ENCODE data around the gene PHACTR1. TPM values are rescaled to one million over a fixed set of nuclear protein-coding genes. Genes with fewer than 3 reads are reported as not detected.

The PHACTR1 gene
- total and polyA plus RNA-seq, 9 of the 15 experiments (the other 6 are each of a cell fraction or from before 2014, with no cell fraction given), result 11.5 to 32.6 (median 22.0) TPM

DNA sequence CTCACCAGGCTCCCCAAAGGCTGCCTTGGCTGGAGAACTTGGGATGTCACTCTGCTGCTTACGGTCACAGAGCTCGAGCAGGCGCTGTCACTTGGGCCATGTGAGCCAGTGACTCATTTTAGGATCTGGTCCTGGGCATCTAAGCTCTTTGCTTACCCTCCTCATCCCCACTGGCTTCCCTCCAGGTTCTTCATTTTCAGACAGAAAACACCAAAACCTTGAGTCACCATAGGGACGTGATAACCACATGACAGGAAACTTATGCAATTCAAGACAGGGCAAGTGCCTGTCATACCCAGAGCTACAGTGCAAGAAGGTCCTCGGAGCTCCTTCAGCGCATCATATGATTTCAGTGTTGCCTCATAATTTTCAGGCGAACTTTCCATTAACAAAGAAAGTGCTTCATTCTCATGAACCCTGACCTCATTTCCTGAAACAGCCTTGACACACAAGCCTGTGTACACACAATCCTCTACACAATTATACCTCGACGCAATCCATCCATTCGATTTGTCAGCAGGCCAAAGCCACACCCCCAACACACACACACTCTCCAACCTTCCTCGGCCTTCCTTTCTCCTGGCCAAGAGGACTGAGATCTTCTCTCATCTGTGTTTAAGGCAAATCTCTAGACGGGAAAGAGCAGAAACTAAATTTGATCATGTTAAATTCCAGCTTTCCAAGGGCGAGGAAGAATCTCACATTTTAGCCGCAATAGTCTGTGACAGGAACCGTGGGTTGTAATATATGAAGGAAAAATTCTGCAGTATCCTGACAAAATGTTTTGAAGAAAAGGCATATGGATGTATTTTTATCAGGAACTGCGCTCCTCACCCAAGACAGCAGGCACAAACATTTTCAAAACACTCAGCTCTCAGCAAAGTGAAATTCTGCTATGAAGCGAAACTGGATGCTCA, 586.4 kb downstream of the PHACTR1 start (continued):
- TF ChIP-seq, protein P1, sequence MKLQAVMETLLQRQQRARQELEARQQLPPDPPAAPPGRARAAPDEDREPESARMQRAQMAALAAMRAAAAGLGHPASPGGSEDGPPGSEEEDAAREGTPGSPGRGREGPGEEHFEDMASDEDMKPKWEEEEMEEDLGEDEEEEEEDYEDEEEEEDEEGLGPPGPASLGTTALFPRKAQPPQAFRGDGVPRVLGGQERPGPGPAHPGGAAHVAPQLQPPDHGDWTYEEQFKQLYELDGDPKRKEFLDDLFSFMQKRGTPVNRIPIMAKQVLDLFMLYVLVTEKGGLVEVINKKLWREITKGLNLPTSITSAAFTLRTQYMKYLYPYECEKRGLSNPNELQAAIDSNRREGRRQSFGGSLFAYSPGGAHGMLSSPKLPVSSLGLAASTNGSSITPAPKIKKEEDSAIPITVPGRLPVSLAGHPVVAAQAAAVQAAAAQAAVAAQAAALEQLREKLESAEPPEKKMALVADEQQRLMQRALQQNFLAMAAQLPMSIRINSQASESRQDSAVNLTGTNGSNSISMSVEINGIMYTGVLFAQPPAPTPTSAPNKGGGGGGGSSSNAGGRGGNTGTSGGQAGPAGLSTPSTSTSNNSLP (IDR thresholded peaks at IDR 0.05; ENCODE audit: borderline replicate concordance, low read depth, low read length), result 0 out of 2 replicates have a peak, but pooled peaks have one; percentile 46
- TF ChIP-seq ZFP30 (CRISPR knock-in tag; IDR thresholded peaks at IDR 0.05; ENCODE audit: borderline replicate concordance) (no peak), DNMT1 (IDR thresholded peaks at IDR 0.05) (no peak), OTX1 (CRISPR knock-in tag; IDR thresholded peaks at IDR 0.05) (peak; percentile 57), HDAC3 (IDR thresholded peaks at IDR 0.05; ENCODE audit: borderline replicate concordance, partially characterized antibody) (peak; percentile 15), RAD51 (IDR thresholded peaks at IDR 0.05; ENCODE audit: borderline replicate concordance, low read depth) (peak; percentile 66), SMAD4 (CRISPR knock-in tag; conservative IDR thresholded peaks at IDR 0.05) (peak; percentile 84), HSF4 (CRISPR knock-in tag; IDR thresholded peaks at IDR 0.05; ENCODE audit: borderline replicate concordance) (no peak), ZC3H11A (IDR thresholded peaks at IDR 0.05; ENCODE audit: low read depth, low read length) (no peak), TBL1XR1 (IDR thresholded peaks at IDR 0.05; ENCODE audit: low read length in 2 of 2) (peak in 1 of 2 experiments; percentile 32; a peak in 2 of 4 replicates), SRSF7 (optimal IDR thresholded peaks at IDR 0.05; ENCODE audit: low read depth, low read length) (no peak)
- TF ChIP-seq, protein P2, sequence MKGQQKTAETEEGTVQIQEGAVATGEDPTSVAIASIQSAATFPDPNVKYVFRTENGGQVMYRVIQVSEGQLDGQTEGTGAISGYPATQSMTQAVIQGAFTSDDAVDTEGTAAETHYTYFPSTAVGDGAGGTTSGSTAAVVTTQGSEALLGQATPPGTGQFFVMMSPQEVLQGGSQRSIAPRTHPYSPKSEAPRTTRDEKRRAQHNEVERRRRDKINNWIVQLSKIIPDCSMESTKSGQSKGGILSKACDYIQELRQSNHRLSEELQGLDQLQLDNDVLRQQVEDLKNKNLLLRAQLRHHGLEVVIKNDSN (CRISPR knock-in tag; IDR thresholded peaks at IDR 0.05), result peak; percentile 84
- TF ChIP-seq, protein P3, sequence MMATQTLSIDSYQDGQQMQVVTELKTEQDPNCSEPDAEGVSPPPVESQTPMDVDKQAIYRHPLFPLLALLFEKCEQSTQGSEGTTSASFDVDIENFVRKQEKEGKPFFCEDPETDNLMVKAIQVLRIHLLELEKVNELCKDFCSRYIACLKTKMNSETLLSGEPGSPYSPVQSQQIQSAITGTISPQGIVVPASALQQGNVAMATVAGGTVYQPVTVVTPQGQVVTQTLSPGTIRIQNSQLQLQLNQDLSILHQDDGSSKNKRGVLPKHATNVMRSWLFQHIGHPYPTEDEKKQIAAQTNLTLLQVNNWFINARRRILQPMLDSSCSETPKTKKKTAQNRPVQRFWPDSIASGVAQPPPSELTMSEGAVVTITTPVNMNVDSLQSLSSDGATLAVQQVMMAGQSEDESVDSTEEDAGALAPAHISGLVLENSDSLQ (IDR thresholded peaks at IDR 0.05), result peak; percentile 88
- TF ChIP-seq, protein P4, sequence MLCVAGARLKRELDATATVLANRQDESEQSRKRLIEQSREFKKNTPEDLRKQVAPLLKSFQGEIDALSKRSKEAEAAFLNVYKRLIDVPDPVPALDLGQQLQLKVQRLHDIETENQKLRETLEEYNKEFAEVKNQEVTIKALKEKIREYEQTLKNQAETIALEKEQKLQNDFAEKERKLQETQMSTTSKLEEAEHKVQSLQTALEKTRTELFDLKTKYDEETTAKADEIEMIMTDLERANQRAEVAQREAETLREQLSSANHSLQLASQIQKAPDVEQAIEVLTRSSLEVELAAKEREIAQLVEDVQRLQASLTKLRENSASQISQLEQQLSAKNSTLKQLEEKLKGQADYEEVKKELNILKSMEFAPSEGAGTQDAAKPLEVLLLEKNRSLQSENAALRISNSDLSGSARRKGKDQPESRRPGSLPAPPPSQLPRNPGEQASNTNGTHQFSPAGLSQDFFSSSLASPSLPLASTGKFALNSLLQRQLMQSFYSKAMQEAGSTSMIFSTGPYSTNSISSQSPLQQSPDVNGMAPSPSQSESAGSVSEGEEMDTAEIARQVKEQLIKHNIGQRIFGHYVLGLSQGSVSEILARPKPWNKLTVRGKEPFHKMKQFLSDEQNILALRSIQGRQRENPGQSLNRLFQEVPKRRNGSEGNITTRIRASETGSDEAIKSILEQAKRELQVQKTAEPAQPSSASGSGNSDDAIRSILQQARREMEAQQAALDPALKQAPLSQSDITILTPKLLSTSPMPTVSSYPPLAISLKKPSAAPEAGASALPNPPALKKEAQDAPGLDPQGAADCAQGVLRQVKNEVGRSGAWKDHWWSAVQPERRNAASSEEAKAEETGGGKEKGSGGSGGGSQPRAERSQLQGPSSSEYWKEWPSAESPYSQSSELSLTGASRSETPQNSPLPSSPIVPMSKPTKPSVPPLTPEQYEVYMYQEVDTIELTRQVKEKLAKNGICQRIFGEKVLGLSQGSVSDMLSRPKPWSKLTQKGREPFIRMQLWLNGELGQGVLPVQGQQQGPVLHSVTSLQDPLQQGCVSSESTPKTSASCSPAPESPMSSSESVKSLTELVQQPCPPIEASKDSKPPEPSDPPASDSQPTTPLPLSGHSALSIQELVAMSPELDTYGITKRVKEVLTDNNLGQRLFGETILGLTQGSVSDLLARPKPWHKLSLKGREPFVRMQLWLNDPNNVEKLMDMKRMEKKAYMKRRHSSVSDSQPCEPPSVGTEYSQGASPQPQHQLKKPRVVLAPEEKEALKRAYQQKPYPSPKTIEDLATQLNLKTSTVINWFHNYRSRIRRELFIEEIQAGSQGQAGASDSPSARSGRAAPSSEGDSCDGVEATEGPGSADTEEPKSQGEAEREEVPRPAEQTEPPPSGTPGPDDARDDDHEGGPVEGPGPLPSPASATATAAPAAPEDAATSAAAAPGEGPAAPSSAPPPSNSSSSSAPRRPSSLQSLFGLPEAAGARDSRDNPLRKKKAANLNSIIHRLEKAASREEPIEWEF (CRISPR knock-in tag; IDR thresholded peaks at IDR 0.05), result no peak
- TF ChIP-seq, protein P5, sequence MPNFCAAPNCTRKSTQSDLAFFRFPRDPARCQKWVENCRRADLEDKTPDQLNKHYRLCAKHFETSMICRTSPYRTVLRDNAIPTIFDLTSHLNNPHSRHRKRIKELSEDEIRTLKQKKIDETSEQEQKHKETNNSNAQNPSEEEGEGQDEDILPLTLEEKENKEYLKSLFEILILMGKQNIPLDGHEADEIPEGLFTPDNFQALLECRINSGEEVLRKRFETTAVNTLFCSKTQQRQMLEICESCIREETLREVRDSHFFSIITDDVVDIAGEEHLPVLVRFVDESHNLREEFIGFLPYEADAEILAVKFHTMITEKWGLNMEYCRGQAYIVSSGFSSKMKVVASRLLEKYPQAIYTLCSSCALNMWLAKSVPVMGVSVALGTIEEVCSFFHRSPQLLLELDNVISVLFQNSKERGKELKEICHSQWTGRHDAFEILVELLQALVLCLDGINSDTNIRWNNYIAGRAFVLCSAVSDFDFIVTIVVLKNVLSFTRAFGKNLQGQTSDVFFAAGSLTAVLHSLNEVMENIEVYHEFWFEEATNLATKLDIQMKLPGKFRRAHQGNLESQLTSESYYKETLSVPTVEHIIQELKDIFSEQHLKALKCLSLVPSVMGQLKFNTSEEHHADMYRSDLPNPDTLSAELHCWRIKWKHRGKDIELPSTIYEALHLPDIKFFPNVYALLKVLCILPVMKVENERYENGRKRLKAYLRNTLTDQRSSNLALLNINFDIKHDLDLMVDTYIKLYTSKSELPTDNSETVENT (CRISPR knock-in tag; IDR thresholded peaks at IDR 0.05), result no peak
